Activated CD4-positive, alpha-beta T cell treated with anti-CD3 and anti-CD28 coated beads, Interleukin-2, amount 10 ng/mL, durations not matched to agents 24 days and 14 days (primary cell): ENCODE data around the gene RALGAPA2. TPM values are rescaled to one million over a fixed set of nuclear protein-coding genes. Genes with fewer than 3 reads are reported as not detected.

Source experiments
- DNase-seq: peaks from one replicate; pipeline ENCODE4 v3.0.0; 2022
- H3K27ac Mint-ChIP-seq: one replicate; pipeline ENCODE4 v1.8.0; 2022; ENCODE audit warnings: mild to moderate bottlenecking, mixed read lengths
- H3K27me3 Mint-ChIP-seq: one replicate; pipeline ENCODE4 v1.8.0; 2022; ENCODE audit warnings: mixed read lengths
- H3K36me3 Mint-ChIP-seq: one replicate; pipeline ENCODE4 v1.8.0; 2022; ENCODE audit warnings: low read depth, mild to moderate bottlenecking, mixed read lengths
- H3K4me1 Mint-ChIP-seq: one replicate; pipeline ENCODE4 v1.8.0; 2021; ENCODE audit warnings: mixed read lengths
- H3K4me3 Mint-ChIP-seq: one replicate; pipeline ENCODE4 v1.8.0; 2022; ENCODE audit warnings: mild to moderate bottlenecking, moderate library complexity, mixed read lengths
- H3K9me3 Mint-ChIP-seq: one replicate; pipeline ENCODE4 v1.8.0; 2021; ENCODE audit warnings: mixed read lengths
- intact Hi-C: fragments of 100-400 bp; cut with micrococcal nuclease; formaldehyde crosslinking; loops from one replicate; pipeline ENCODE4 v1.15.1; 2023
- total RNA-seq: library from RNA; stranded (reverse); gene quantifications from 2 replicates; pipeline ENCODE4 v1.2.3, GENCODE V29; 2022

RALGAPA2 gene
- total RNA-seq, 1 donor from 2014 or later = 18.7 TPM

DNA sequence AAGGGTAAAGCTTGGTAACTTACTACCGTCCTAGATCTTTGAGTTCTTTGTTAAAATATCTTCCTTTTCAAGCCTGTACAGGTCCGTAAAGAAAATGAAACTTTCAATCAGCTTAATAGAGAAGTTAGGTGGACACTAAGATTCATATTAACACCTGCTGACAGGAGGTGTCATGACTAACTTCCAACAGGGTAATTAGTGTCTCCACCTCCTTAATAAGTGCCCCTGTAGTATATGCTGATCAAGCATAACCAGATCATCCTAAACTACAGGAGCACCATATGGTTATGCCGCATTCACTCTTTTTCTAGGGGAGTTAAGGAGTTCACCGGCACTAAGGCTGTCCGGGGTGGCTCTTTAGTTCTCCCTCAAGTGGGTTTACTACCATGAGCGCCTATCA is 23.9 kb upstream of the RALGAPA2 start:
- H3K27ac Mint-ChIP-seq = no peak overlapping the region

GRCh38 chr20:20734475-20734948 is 22.1 kb upstream of the RALGAPA2 start:
- H3K9me3 Mint-ChIP-seq = no peaks in the 10 kb centered on the region
- H3K27me3 Mint-ChIP-seq = peaks cover 13% of the 10 kb centered on the region
- H3K4me1 Mint-ChIP-seq = peaks cover 11% of the 10 kb centered on the region
- peak; percentile 70 for DNase-seq
- H3K36me3 Mint-ChIP-seq = no peaks in the 10 kb centered on the region
- H3K27ac Mint-ChIP-seq = peak overlapping the region; percentile 30
- no peak overlapping the region for H3K4me3 Mint-ChIP-seq
- intact Hi-C loops = no loop called here

More for the DNA sequence above, 23.9 kb upstream of the RALGAPA2 start:
- intact Hi-C loops = no loop called here
- DNase-seq = no peak
- Mint-ChIP-seq H3K4me1 (peaks cover 11% of the 10 kb centered on the region), H3K4me3 (no peak overlapping the region), H3K9me3 (no peaks in the 10 kb centered on the region), H3K36me3 (no peaks in the 10 kb centered on the region), H3K27me3 (peaks cover 13% of the 10 kb centered on the region)

GRCh38 chr20:20733943-20734342 is 21.5 kb upstream of the RALGAPA2 start:
- no peaks in the 10 kb centered on the region for H3K36me3 Mint-ChIP-seq
- H3K27ac Mint-ChIP-seq = peak overlapping the region; percentile 30
- H3K4me1 Mint-ChIP-seq = peaks cover 11% of the 10 kb centered on the region
- intact Hi-C loops = no loop called here
- no peaks in the 10 kb centered on the region for H3K9me3 Mint-ChIP-seq
- DNase-seq = no peak
- H3K4me3 Mint-ChIP-seq = no peak overlapping the region
- peaks cover 10% of the 10 kb centered on the region for H3K27me3 Mint-ChIP-seq

- intact Hi-C loops = no loop called here
- Mint-ChIP-seq H3K9me3 (no peaks in the 10 kb centered on the region), H3K4me1 (peaks cover 11% of the 10 kb centered on the region), H3K27me3 (peaks cover 12% of the 10 kb centered on the region), H3K36me3 (no peaks in the 10 kb centered on the region), H3K4me3 (no peak overlapping the region), H3K27ac (no peak overlapping the region)
- DNase-seq = no peak
Observed at GRCh38 chr20:20732641-20733040, 20.2 kb upstream of the RALGAPA2 start.

DNA sequence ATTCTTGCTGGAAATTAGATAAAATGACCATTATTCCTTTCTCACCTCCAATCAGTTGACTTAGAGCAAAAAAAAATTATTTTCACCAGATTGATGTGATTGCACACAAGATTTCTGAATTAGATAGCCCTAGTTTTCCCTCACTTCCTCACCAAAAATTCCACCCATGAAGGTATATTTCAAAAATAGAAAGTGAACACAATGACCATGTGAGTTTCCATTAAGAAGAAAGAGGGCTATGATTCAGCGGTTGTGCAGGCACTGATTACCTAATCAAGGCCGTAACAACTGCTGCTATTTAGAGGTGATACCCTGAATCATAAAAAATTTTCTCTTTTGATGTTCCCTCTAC is 19.5 kb upstream of the RALGAPA2 start:
- intact Hi-C loops = no loop called here
- Mint-ChIP-seq H3K27me3 (peaks cover 13% of the 10 kb centered on the region), H3K4me3 (no peak overlapping the region), H3K9me3 (no peaks in the 10 kb centered on the region), H3K36me3 (no peaks in the 10 kb centered on the region), H3K27ac (no peak overlapping the region), H3K4me1 (peaks cover 11% of the 10 kb centered on the region)
- DNase-seq = no peak

DNA sequence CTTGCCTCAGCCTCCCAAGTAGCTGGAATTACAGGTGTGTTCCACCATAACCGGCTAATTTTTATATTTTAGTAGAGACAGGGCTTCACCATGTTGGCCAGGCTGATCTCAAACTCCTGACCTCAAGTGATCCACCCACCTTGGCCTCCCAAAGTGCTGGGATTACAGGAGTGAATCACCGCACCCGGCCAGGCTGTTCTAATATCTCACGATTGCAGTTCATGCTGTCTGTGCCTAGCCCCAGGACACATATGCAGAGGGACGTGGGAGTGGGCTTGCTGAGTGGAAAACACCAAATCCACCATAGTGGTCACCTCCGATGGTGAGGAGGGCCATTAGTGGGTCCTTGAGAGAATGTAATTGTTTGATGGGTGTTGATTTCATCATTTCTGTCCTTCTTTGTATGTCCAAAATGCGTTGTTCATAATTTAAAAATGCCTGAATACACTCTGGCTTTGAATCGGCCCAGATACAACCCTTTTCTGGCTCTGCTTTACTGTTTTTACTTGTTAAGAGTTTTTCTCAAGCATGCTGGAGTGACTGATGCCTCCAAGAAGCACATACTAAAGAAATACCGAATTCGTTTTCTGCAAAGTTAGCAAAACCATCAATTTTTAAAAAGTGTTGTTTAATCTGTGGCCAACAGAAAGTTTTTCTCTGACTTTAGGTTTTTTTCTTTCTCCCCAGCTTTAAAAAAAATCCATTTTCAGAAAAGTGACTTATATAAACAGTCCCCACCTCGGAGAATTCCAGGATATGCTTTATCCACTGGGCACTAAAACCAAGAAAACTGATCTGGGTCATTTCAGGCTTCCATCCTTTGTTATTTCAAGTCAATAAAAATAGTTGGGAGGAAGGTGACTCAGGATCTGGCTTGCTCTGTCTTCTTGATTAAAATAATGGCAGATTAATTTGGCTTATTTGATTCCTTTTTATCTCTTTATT is 18.8 kb upstream of the RALGAPA2 start:
- Mint-ChIP-seq H3K27me3 (peaks cover 9% of the 10 kb centered on the region), H3K4me1 (peaks cover 9% of the 10 kb centered on the region), H3K27ac (no peak overlapping the region), H3K36me3 (no peaks in the 10 kb centered on the region), H3K4me3 (no peak overlapping the region), H3K9me3 (no peaks in the 10 kb centered on the region)
- no peak for DNase-seq
- intact Hi-C loops = no loop called here

DNA sequence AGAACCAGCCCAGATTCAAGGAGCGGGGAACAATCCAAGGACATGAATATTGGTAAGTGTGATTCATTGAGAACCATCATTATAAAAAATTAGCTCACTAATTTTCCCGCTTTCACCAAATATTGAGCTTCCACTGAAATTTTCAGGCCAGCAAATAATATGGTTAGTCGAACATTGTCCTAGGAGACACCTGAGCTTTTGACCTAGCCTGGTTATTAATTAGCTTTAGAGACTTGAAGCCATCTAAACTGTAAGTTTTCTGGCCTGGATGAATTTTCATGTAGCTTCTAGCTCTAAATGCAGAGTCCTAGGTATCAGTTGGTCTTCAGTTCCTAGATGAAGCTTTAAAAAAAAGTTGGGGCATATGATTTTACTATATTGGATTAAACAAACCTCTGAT is 17.1 kb upstream of the RALGAPA2 start:
- Mint-ChIP-seq H3K27ac (no peak overlapping the region), H3K36me3 (no peaks in the 10 kb centered on the region), H3K27me3 (peaks cover 15% of the 10 kb centered on the region), H3K4me1 (peaks cover 6% of the 10 kb centered on the region), H3K9me3 (no peaks in the 10 kb centered on the region), H3K4me3 (no peak overlapping the region)
- no peak for DNase-seq
- intact Hi-C loops = no loop called here

DNA sequence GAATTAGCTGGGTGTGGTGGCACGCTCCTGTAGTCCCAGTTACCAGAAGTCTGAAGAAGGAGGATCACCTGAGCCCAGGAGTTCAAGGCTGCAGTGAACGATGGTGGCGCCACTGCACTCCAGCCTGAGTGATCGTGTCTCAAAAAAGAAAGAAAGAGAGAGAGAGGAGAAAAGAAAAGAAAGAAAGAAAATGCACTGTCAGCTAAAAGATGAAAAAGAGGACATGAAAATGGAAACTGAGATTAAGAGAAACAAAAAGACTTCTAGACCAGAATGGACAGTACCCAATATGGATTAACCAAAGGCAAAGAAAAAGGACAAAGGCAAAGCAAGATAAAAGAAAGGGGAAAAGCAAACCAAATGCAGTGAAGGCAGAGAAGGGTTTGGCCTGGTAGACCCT is 9.0 kb upstream of the RALGAPA2 start:
- Mint-ChIP-seq H3K27me3 (peaks cover 7% of the 10 kb centered on the region), H3K9me3 (no peaks in the 10 kb centered on the region)

GRCh38 chr20:20720158-20720557 is 7.7 kb upstream of the RALGAPA2 start:
- Mint-ChIP-seq H3K4me1 (peaks cover 3% of the 10 kb centered on the region), H3K4me3 (no peak overlapping the region), H3K27me3 (peaks cover 4% of the 10 kb centered on the region), H3K9me3 (no peaks in the 10 kb centered on the region), H3K36me3 (no peaks in the 10 kb centered on the region), H3K27ac (no peak overlapping the region)
- intact Hi-C loops = no loop called here
- no peak for DNase-seq

More for the DNA sequence above, 9.0 kb upstream of the RALGAPA2 start:
- intact Hi-C loops = no loop called here
- no peak overlapping the region for H3K4me3 Mint-ChIP-seq
- no peak for DNase-seq
- no peaks in the 10 kb centered on the region for H3K36me3 Mint-ChIP-seq
- H3K27ac Mint-ChIP-seq = no peak overlapping the region
- peaks cover 3% of the 10 kb centered on the region for H3K4me1 Mint-ChIP-seq

DNA sequence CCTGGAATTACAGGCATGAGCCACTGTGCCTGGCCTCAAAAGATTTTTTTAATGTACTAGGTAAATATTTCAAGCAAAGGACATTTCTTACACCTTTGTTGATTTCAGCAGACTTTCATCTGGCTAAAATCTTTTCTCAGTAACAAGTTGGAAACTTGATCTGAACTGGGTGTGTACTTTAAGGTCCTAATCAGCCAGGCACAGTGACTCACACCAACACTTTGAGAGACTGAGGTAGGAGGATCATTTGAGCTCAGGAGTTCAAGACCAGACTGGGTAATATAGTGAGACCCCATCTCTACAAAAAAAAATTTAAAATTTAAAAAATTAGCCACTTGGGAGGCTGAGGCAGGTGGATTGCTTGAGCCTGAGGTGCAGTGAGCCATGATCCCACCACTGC is 7.0 kb upstream of the RALGAPA2 start:
- DNase-seq = no peak
- Mint-ChIP-seq H3K27me3 (peaks cover 4% of the 10 kb centered on the region), H3K4me1 (peaks cover 3% of the 10 kb centered on the region), H3K9me3 (no peaks in the 10 kb centered on the region), H3K36me3 (no peaks in the 10 kb centered on the region), H3K4me3 (no peak overlapping the region), H3K27ac (no peak overlapping the region)
- intact Hi-C loops = no loop called here

- no peak for DNase-seq
- H3K27me3 Mint-ChIP-seq = peaks cover 3% of the 10 kb centered on the region
- no peaks in the 10 kb centered on the region for H3K9me3 Mint-ChIP-seq
- H3K4me1 Mint-ChIP-seq = peaks cover 29% of the 10 kb centered on the region
- H3K27ac Mint-ChIP-seq = peak overlapping the region; percentile 93
- H3K4me3 Mint-ChIP-seq = peak overlapping the region; percentile 93
- intact Hi-C loops = loop anchor here (5.0 kb wide), 3 partner anchors 216 to 696 kb away; partner anchors contain the start of genes INSM1 and NAA20
- peaks cover 7% of the 10 kb centered on the region for H3K36me3 Mint-ChIP-seq
Observed at GRCh38 chr20:20713244-20713765, 861 bp upstream of the RALGAPA2 start.

GRCh38 chr20:20712004-20712473 is 405 bp downstream of the RALGAPA2 start:
- peaks cover 33% of the 10 kb centered on the region for H3K4me1 Mint-ChIP-seq
- H3K36me3 Mint-ChIP-seq = peaks cover 10% of the 10 kb centered on the region
- intact Hi-C loops = loop anchor here (1.0 to 5.0 kb wide), 4 partner anchors 215 to 695 kb away; partner anchors contain the start of genes CFAP61, CRNKL1, INSM1 and NAA20
- H3K27ac Mint-ChIP-seq = peak overlapping the region; percentile 93
- H3K4me3 Mint-ChIP-seq = peak overlapping the region; percentile 93
- H3K9me3 Mint-ChIP-seq = no peaks in the 10 kb centered on the region
- H3K27me3 Mint-ChIP-seq = peaks cover 3% of the 10 kb centered on the region
- DNase-seq = peak; percentile 67

- Mint-ChIP-seq H3K4me3 (peak overlapping the region; percentile 93), H3K4me1 (peaks cover 33% of the 10 kb centered on the region), H3K9me3 (no peaks in the 10 kb centered on the region), H3K27me3 (peaks cover 3% of the 10 kb centered on the region), H3K27ac (peak overlapping the region; percentile 88), H3K36me3 (peaks cover 12% of the 10 kb centered on the region)
- intact Hi-C loops = loop anchor here (5.0 kb wide), 3 partner anchors 214 to 694 kb away; partner anchors contain the start of genes INSM1 and NAA20
- peak; percentile 75 for DNase-seq
Observed at GRCh38 chr20:20711413-20711812, 1.0 kb downstream of the RALGAPA2 start.
